GM23338 (cell line): ENCODE measurements around the gene RTKN. TPM values are rescaled to one million over a fixed set of nuclear protein-coding genes. Genes with fewer than 3 reads are reported as not detected.

ENCODE experiments used
- ATAC-seq: fragments of 200-7000 bp; cut with Tn5 transposase; 3 replicates; pipeline ENCODE4 v1.9.1; 2020
- DNase-seq: peaks from one replicate; pipeline ENCODE4 v3.0.0-alpha.2; 2015; ENCODE audit warnings: low spot score
- H2AFZ ChIP-seq: fragments of 200-600 bp; sonication (generic); 2 replicates; pipeline ENCODE4 v1.8.0; 2016; ENCODE audit warnings: antibody characterized with exemption, mild to moderate bottlenecking, moderate library complexity
- H3F3A ChIP-seq: fragments of 200-600 bp; sonication (generic); replicated peaks from 2 replicates; pipeline ENCODE4 v1.8.0; 2017; ENCODE audit warnings: antibody characterized with exemption, mixed run types, low read depth
- H3K27ac ChIP-seq: fragments of 200-600 bp; sonication (generic); 2 replicates; pipeline ENCODE4 v1.6.1; 2016; ENCODE audit warnings: low read depth
- H3K27me3 ChIP-seq: fragments of 200-600 bp; sonication (generic); 2 replicates; pipeline ENCODE4 v1.8.0; 2016; ENCODE audit warnings: mild to moderate bottlenecking, mixed run types, moderate library complexity; ENCODE audit not compliant: insufficient read depth
- H3K36me3 ChIP-seq: fragments of 200-600 bp; sonication (generic); 2 replicates; pipeline ENCODE4 v1.8.0; 2016; ENCODE audit warnings: mild to moderate bottlenecking; ENCODE audit not compliant: insufficient read depth
- H3K4me1 ChIP-seq: fragments of 200-600 bp; sonication (generic); 2 replicates; pipeline ENCODE4 v1.8.0; 2016; ENCODE audit warnings: mild to moderate bottlenecking, moderate library complexity; ENCODE audit not compliant: insufficient read depth
- H3K4me2 ChIP-seq: fragments of 200-600 bp; sonication (generic); 2 replicates; pipeline ENCODE4 v1.7.1; 2017; ENCODE audit warnings: mixed run types
- H3K4me3 ChIP-seq: fragments of 200-600 bp; sonication (generic); 2 replicates; pipeline ENCODE4 v1.6.1; 2016; ENCODE audit warnings: mixed run types
- H3K79me2 ChIP-seq: fragments of 200-600 bp; sonication (generic); replicated peaks from 2 replicates; pipeline ENCODE4 v1.8.0; 2017; ENCODE audit warnings: mild to moderate bottlenecking; ENCODE audit not compliant: insufficient read depth
- H3K9me2 ChIP-seq: fragments of 200-600 bp; sonication (generic); 2 replicates; pipeline ENCODE4 v1.8.0; 2017; ENCODE audit not compliant: insufficient read depth
- H4K20me1 ChIP-seq: fragments of 200-600 bp; sonication (generic); replicated peaks from 2 replicates; pipeline ENCODE4 v1.8.0; 2017; ENCODE audit warnings: mild to moderate bottlenecking; ENCODE audit not compliant: insufficient read depth
- H3K27ac Mint-ChIP-seq: 2 replicates; pipeline ENCODE4 v1.8.0; 2020; ENCODE audit warnings: inconsistent platforms, mild to moderate bottlenecking, moderate library complexity, mixed read lengths
- H3K27me3 Mint-ChIP-seq: 3 replicates; pipeline ENCODE4 v1.8.0; 2022; ENCODE audit warnings: low read depth, mild to moderate bottlenecking, moderate library complexity, mixed read lengths, inconsistent platforms; ENCODE audit not compliant: insufficient read depth, poor library complexity
- H3K36me3 Mint-ChIP-seq: 3 replicates; pipeline ENCODE4 v1.8.0; 2021; ENCODE audit warnings: low read depth, mild to moderate bottlenecking, inconsistent platforms, moderate library complexity, mixed read lengths
- H3K4me1 Mint-ChIP-seq: 3 replicates; pipeline ENCODE4 v1.8.0; 2020; ENCODE audit warnings: mild to moderate bottlenecking, inconsistent platforms, mixed read lengths
- H3K4me3 Mint-ChIP-seq: 3 replicates; pipeline ENCODE4 v1.8.0; 2021; ENCODE audit warnings: moderate library complexity, mild to moderate bottlenecking, inconsistent platforms, mixed read lengths
- H3K9me3 Mint-ChIP-seq: 3 replicates; pipeline ENCODE4 v1.8.0; 2020; ENCODE audit warnings: moderate library complexity, mild to moderate bottlenecking, inconsistent platforms, mixed read lengths
- CREB1 ChIP-seq: fragments of 250-450 bp; sonication (Bioruptor Pico); IDR thresholded peaks from 2 replicates; pipeline ENCODE4 v1.5.0; 2020; ENCODE audit warnings: low read depth, mild to moderate bottlenecking, moderate library complexity
- CTCF ChIP-seq, 2 experiments: fragments of 200-600 bp in 1 of 2; sonication (generic) in 1 of 2; conservative IDR thresholded peaks; 2 replicates each; pipeline versions ENCODE4 v1.5.1 to v1.6.1; 2016 to 2017; ENCODE audit warnings: antibody characterized with exemption in 2 of 2, low read depth in 2 of 2, mild to moderate bottlenecking in 2 of 2, moderate library complexity in 1 of 2
- ETS1 ChIP-seq: IDR thresholded peaks from 2 replicates; pipeline ENCODE4 v1.6.1; 2016; ENCODE audit warnings: antibody characterized with exemption
- EZH2 ChIP-seq: fragments of 200-600 bp; sonication (generic); IDR thresholded peaks from one replicate; pipeline ENCODE4 v1.8.0; 2017; ENCODE audit warnings: antibody characterized with exemption, mild to moderate bottlenecking, low read depth; ENCODE audit not compliant: unreplicated experiment
- EZH2phosphoT487 ChIP-seq: fragments of 200-600 bp; sonication (generic); IDR thresholded peaks from one replicate; pipeline ENCODE4 v1.8.1; 2018; ENCODE audit warnings: antibody characterized with exemption; ENCODE audit not compliant: unreplicated experiment
- JUNB ChIP-seq: IDR thresholded peaks from one replicate; pipeline ENCODE4 v1.6.1; 2016; ENCODE audit warnings: antibody characterized with exemption; ENCODE audit not compliant: unreplicated experiment
- NANOG ChIP-seq: IDR thresholded peaks from 2 replicates; pipeline ENCODE4 v1.6.1; 2016; ENCODE audit warnings: antibody characterized with exemption, borderline replicate concordance
- REST ChIP-seq: IDR thresholded peaks from one replicate; pipeline ENCODE4 v1.6.1; 2018; ENCODE audit warnings: antibody characterized with exemption; ENCODE audit not compliant: unreplicated experiment
- STAT1 ChIP-seq: IDR thresholded peaks from one replicate; pipeline ENCODE4 v1.6.1; 2016; ENCODE audit warnings: antibody characterized with exemption; ENCODE audit not compliant: unreplicated experiment
- ZNF114 ChIP-seq: fragments of 250-450 bp; sonication (Bioruptor Pico); IDR thresholded peaks from 2 replicates; pipeline ENCODE4 v1.5.0; 2020; ENCODE audit warnings: mild to moderate bottlenecking, moderate library complexity
- ZNF462 ChIP-seq: fragments of 250-450 bp; sonication (Bioruptor Pico); IDR thresholded peaks from 2 replicates; pipeline ENCODE4 v1.5.0; 2020; ENCODE audit warnings: mild to moderate bottlenecking, moderate library complexity
- polyA plus RNA-seq: library from polyadenylated mRNA; unstranded; fragments of >200 nt; fragmentation: Nextera tagmentation; extraction: Ambion mirVana; gene quantifications from 2 replicates; pipeline ENCODE4 v1.2.1, GENCODE V29; 2016
- total RNA-seq: library from RNA; depleted of rRNA; stranded (reverse); fragments of >200 nt; shearing (Covaris generic); gene quantifications from 2 replicates; pipeline ENCODE4 v1.2.3, GENCODE V29; 2014

Gene RTKN
- total and polyA plus RNA-seq, 2 experiments from 2014 or later, result 24.5 to 50.0 TPM

GRCh38 chr2:74418312-74418711, 23.4 kb downstream of the RTKN start:
- Mint-ChIP-seq H3K27me3 (peaks cover 51% of the 10 kb centered on the region), H3K4me1 (peaks cover 20% of the 10 kb centered on the region), H3K4me3 (no peak overlapping the region), H3K9me3 (no peaks in the 10 kb centered on the region), H3K36me3 (no peaks in the 10 kb centered on the region; the same call in 2 of the 3 replicates), H3K27ac (no peak overlapping the region)
- no peaks in the 10 kb centered on the region for H4K20me1 ChIP-seq
- no peak for ATAC-seq
- H3K27me3 ChIP-seq, result peaks cover 46% of the 10 kb centered on the region
- H3K79me2 ChIP-seq, result no peaks in the 10 kb centered on the region
- no peaks in the 10 kb centered on the region for H3K9me2 ChIP-seq
- no peak for DNase-seq
- no peaks in the 10 kb centered on the region for H3K36me3 ChIP-seq
- no peak overlapping the region for H3K27ac ChIP-seq
- no peak overlapping the region for H3K4me2 ChIP-seq
- TF ChIP-seq ETS1, result no peak
- no peak for TF ChIP-seq JUNB
- no peak for TF ChIP-seq EZH2
- TF ChIP-seq STAT1, result no peak
- no peak for TF ChIP-seq REST
- TF ChIP-seq ZNF462 (CRISPR knock-in tag), result no peak
- TF ChIP-seq NANOG, result no peak
- no peak for TF ChIP-seq EZH2phosphoT487
- TF ChIP-seq CTCF (conservative IDR thresholded peaks at IDR 0.05; ENCODE audit: low read depth in 2 of 2), result no peak
- TF ChIP-seq ZNF114 (CRISPR knock-in tag), result no peak
- TF ChIP-seq CREB1 (CRISPR knock-in tag), result no peak
- peaks cover 16% of the 10 kb centered on the region for H3K4me1 ChIP-seq
- H3K4me3 ChIP-seq, result no peak overlapping the region
- H2AFZ ChIP-seq, result no peak overlapping the region
- H3F3A ChIP-seq, result peaks cover 6% of the 10 kb centered on the region; the same call in 1 of the 2 replicates
